ENCODE measurements around the gene ISOC1.

GRCh38 chr5:129094087-129094923, at the start of gene ISOC1:
- no peak for TF ChIP-seq EZH2 (IDR thresholded peaks at IDR 0.05; ENCODE audit: low read length, missing control alignments)
- TF ChIP-seq CTCF (conservative IDR thresholded peaks at IDR 0.05 in 1 of 2, IDR thresholded peaks at IDR 0.05 in 1 of 2; ENCODE audit: low read depth in 1 of 2, low read length in 2 of 2) = no peak
